Activated CD4-positive, alpha-beta memory T cell treated with anti-CD3 and anti-CD28 coated beads for 36 hours (primary cell): ENCODE measurements around the gene PTPRN2. TPM values are rescaled to one million over a fixed set of nuclear protein-coding genes. Genes with fewer than 3 reads are reported as not detected.

Experiments
- CTCF ChIA-PET: fragments of 350-600 bp; sonication (Branson Sonifier 250); formaldehyde crosslinking; loops from one replicate; lab custom pipeline; 2021; ENCODE audit warnings: antibody characterized with exemption, inconsistent platforms; lab: Charles Lee
- POLR2A ChIA-PET: fragments of 350-600 bp; sonication (Branson Sonifier 250); formaldehyde crosslinking; loops from one replicate; lab custom pipeline; 2021; ENCODE audit warnings: antibody characterized with exemption; lab: Charles Lee
- DNase-seq: peaks from one replicate; pipeline ENCODE4 v3.0.0-alpha.2; 2020
- H3K27ac Mint-ChIP-seq: one replicate; pipeline ENCODE4 v1.8.0; 2021; ENCODE audit warnings: mixed read lengths
- H3K27me3 Mint-ChIP-seq: one replicate; pipeline ENCODE4 v1.8.0; 2021; ENCODE audit warnings: mixed read lengths
- H3K36me3 Mint-ChIP-seq: one replicate; pipeline ENCODE4 v1.8.0; 2021; ENCODE audit warnings: mixed read lengths
- H3K4me1 Mint-ChIP-seq: one replicate; pipeline ENCODE4 v1.8.0; 2021; ENCODE audit warnings: low read depth, mixed read lengths
- H3K4me3 Mint-ChIP-seq: one replicate; pipeline ENCODE4 v1.8.0; 2021; ENCODE audit warnings: mild to moderate bottlenecking, mixed read lengths
- H3K9me3 Mint-ChIP-seq: one replicate; pipeline ENCODE4 v1.8.0; 2021; ENCODE audit warnings: mixed read lengths
- intact Hi-C: fragments of 100-400 bp; cut with micrococcal nuclease; formaldehyde crosslinking; loops from one replicate; pipeline ENCODE4 v1.15.1; 2023
- total RNA-seq, 2 experiments: library from RNA; stranded (reverse); gene quantifications; one replicate each; pipeline ENCODE4 v1.2.3, GENCODE V29; 2021

PTPRN2 gene
- total RNA-seq, 2 experiments from 2014 or later: 0.51 to 0.64 TPM

GRCh38 chr7:157977717-157978496 is 609.7 kb downstream of the PTPRN2 start:
- intact Hi-C loops: no loop called here
- POLR2A ChIA-PET: no interaction called here
- H3K9me3 Mint-ChIP-seq: peaks cover 21% of the 10 kb centered on the region
- no peaks in the 10 kb centered on the region for H3K4me1 Mint-ChIP-seq
- CTCF ChIA-PET: interaction anchor here (0.7 kb wide), 1 partner anchor 31 kb away, joined by 3 read pairs; no protein-coding TSS in a partner anchor
- no peaks in the 10 kb centered on the region for H3K27me3 Mint-ChIP-seq
- no peak overlapping the region for H3K4me3 Mint-ChIP-seq
- H3K36me3 Mint-ChIP-seq: peaks cover 8% of the 10 kb centered on the region
- no peak for DNase-seq
- H3K27ac Mint-ChIP-seq: no peak overlapping the region

GRCh38 chr7:157977306-157977705 is 610.3 kb downstream of the PTPRN2 start:
- ChIA-PET POLR2A (no interaction called here), CTCF (no interaction called here)
- no peak for DNase-seq
- intact Hi-C loops: no loop called here
- peaks cover 8% of the 10 kb centered on the region for H3K36me3 Mint-ChIP-seq
- H3K4me3 Mint-ChIP-seq: no peak overlapping the region
- H3K27me3 Mint-ChIP-seq: no peaks in the 10 kb centered on the region
- no peaks in the 10 kb centered on the region for H3K4me1 Mint-ChIP-seq
- no peak overlapping the region for H3K27ac Mint-ChIP-seq
- H3K9me3 Mint-ChIP-seq: peaks cover 21% of the 10 kb centered on the region

- intact Hi-C loops: no loop called here
- peaks cover 30% of the 10 kb centered on the region for H3K9me3 Mint-ChIP-seq
- ChIA-PET CTCF (no interaction called here), POLR2A (no interaction called here)
- no peak for DNase-seq
- H3K27ac Mint-ChIP-seq: no peak overlapping the region
- no peaks in the 10 kb centered on the region for H3K4me1 Mint-ChIP-seq
- H3K4me3 Mint-ChIP-seq: no peak overlapping the region
- H3K36me3 Mint-ChIP-seq: peaks cover 8% of the 10 kb centered on the region
- H3K27me3 Mint-ChIP-seq: no peaks in the 10 kb centered on the region
Measured at GRCh38 chr7:157976406-157976805, 611.2 kb downstream of the PTPRN2 start.

- intact Hi-C loops: no loop called here
- H3K4me1 Mint-ChIP-seq: no peaks in the 10 kb centered on the region
- no peak for DNase-seq
- peaks cover 33% of the 10 kb centered on the region for H3K9me3 Mint-ChIP-seq
- no peaks in the 10 kb centered on the region for H3K27me3 Mint-ChIP-seq
- H3K4me3 Mint-ChIP-seq: no peak overlapping the region
- H3K36me3 Mint-ChIP-seq: peaks cover 10% of the 10 kb centered on the region
- H3K27ac Mint-ChIP-seq: no peak overlapping the region
- ChIA-PET POLR2A (no interaction called here), CTCF (no interaction called here)
Measured at GRCh38 chr7:157975401-157976372, 611.9 kb downstream of the PTPRN2 start.

- no peak for DNase-seq
- no peaks in the 10 kb centered on the region for H3K4me1 Mint-ChIP-seq
- CTCF ChIA-PET: no interaction called here
- peaks cover 39% of the 10 kb centered on the region for H3K9me3 Mint-ChIP-seq
- H3K27me3 Mint-ChIP-seq: no peaks in the 10 kb centered on the region
- no peak overlapping the region for H3K27ac Mint-ChIP-seq
- H3K36me3 Mint-ChIP-seq: peaks cover 11% of the 10 kb centered on the region
- intact Hi-C loops: no loop called here
- POLR2A ChIA-PET: no interaction called here
- H3K4me3 Mint-ChIP-seq: no peak overlapping the region
Measured at GRCh38 chr7:157974678-157975230, 612.9 kb downstream of the PTPRN2 start.

- POLR2A ChIA-PET: no interaction called here
- Mint-ChIP-seq H3K36me3 (peaks cover 11% of the 10 kb centered on the region), H3K9me3 (peaks cover 40% of the 10 kb centered on the region), H3K4me3 (no peak overlapping the region), H3K4me1 (no peaks in the 10 kb centered on the region), H3K27me3 (no peaks in the 10 kb centered on the region), H3K27ac (no peak overlapping the region)
- CTCF ChIA-PET: no interaction called here
- no peak for DNase-seq
- intact Hi-C loops: no loop called here
Measured at GRCh38 chr7:157973971-157974677, 613.5 kb downstream of the PTPRN2 start.

GRCh38 chr7:157972914-157973313 is 614.7 kb downstream of the PTPRN2 start:
- Mint-ChIP-seq H3K27me3 (no peaks in the 10 kb centered on the region), H3K9me3 (peaks cover 40% of the 10 kb centered on the region), H3K36me3 (peaks cover 11% of the 10 kb centered on the region), H3K4me1 (no peaks in the 10 kb centered on the region), H3K27ac (no peak overlapping the region), H3K4me3 (no peak overlapping the region)
- no peak for DNase-seq
- intact Hi-C loops: no loop called here
- CTCF ChIA-PET: interaction anchor here (0.7 kb wide), 1 partner anchor 468 kb away, joined by 6 read pairs; no protein-coding TSS in a partner anchor
- POLR2A ChIA-PET: no interaction called here

GRCh38 chr7:157971501-157971900 is 616.1 kb downstream of the PTPRN2 start:
- ChIA-PET POLR2A (no interaction called here), CTCF (no interaction called here)
- no peaks in the 10 kb centered on the region for H3K27me3 Mint-ChIP-seq
- intact Hi-C loops: no loop called here
- no peaks in the 10 kb centered on the region for H3K4me1 Mint-ChIP-seq
- DNase-seq: no peak
- peaks cover 11% of the 10 kb centered on the region for H3K36me3 Mint-ChIP-seq
- no peak overlapping the region for H3K4me3 Mint-ChIP-seq
- no peak overlapping the region for H3K27ac Mint-ChIP-seq
- peaks cover 40% of the 10 kb centered on the region for H3K9me3 Mint-ChIP-seq

GRCh38 chr7:157970744-157971143 is 616.9 kb downstream of the PTPRN2 start:
- DNase-seq: no peak
- H3K4me3 Mint-ChIP-seq: no peak overlapping the region
- CTCF ChIA-PET: no interaction called here
- intact Hi-C loops: no loop called here
- H3K9me3 Mint-ChIP-seq: peaks cover 40% of the 10 kb centered on the region
- H3K27ac Mint-ChIP-seq: no peak overlapping the region
- H3K27me3 Mint-ChIP-seq: no peaks in the 10 kb centered on the region
- H3K4me1 Mint-ChIP-seq: no peaks in the 10 kb centered on the region
- POLR2A ChIA-PET: no interaction called here
- H3K36me3 Mint-ChIP-seq: peaks cover 11% of the 10 kb centered on the region

GRCh38 chr7:157969995-157970394 is 617.6 kb downstream of the PTPRN2 start:
- CTCF ChIA-PET: no interaction called here
- Mint-ChIP-seq H3K4me3 (no peak overlapping the region), H3K36me3 (peaks cover 7% of the 10 kb centered on the region), H3K9me3 (peaks cover 32% of the 10 kb centered on the region), H3K4me1 (no peaks in the 10 kb centered on the region), H3K27ac (no peak overlapping the region), H3K27me3 (no peaks in the 10 kb centered on the region)
- intact Hi-C loops: no loop called here
- no peak for DNase-seq
- POLR2A ChIA-PET: no interaction called here

GRCh38 chr7:157966490-157966889 is 621.1 kb downstream of the PTPRN2 start:
- intact Hi-C loops: no loop called here
- ChIA-PET POLR2A (no interaction called here), CTCF (no interaction called here)
- Mint-ChIP-seq H3K27ac (no peak overlapping the region), H3K36me3 (peaks cover 3% of the 10 kb centered on the region), H3K27me3 (peaks cover 5% of the 10 kb centered on the region), H3K4me3 (no peak overlapping the region), H3K9me3 (peaks cover 11% of the 10 kb centered on the region), H3K4me1 (no peaks in the 10 kb centered on the region)
- no peak for DNase-seq

- Mint-ChIP-seq H3K4me3 (no peak overlapping the region), H3K36me3 (no peaks in the 10 kb centered on the region), H3K27me3 (peaks cover 10% of the 10 kb centered on the region), H3K4me1 (no peaks in the 10 kb centered on the region), H3K27ac (no peak overlapping the region), H3K9me3 (no peaks in the 10 kb centered on the region)
- DNase-seq: no peak
- CTCF ChIA-PET: no interaction called here
- intact Hi-C loops: no loop called here
- POLR2A ChIA-PET: no interaction called here
Measured at GRCh38 chr7:157964521-157964920, 623.1 kb downstream of the PTPRN2 start.
